ENCODE results near the gene FCRLA.

Gene FCRLA

DNA sequence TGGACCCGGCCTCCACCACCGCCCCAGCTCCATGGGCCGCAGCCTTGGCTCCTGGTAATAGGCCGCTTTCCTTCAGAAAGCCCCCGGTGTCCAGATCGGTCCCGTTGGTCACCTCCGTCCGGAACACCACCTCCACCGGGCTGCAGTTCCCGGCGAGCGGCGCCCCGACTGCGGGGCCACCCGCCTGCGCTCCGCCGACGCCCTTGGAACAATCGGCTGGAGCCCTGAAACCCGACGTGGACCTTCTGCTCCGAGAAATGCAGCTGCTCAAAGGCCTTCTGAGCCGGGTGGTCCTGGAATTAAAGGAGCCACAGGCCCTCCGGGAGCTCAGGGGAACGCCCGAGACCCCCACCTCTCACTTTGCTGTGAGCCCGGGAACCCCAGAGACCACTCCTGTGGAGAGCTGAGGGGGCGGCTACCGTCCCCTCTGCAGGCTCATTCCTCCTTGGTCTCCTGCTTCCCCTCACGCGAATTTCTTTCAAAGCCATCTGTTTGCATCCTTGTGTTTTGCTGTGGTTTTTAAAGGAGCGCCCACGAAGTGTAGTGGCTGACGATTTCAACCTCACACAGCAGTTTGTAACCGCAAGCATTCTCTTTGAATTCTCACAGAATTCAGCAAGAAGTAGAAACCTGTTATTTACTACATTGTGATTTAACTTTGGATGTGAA lies 20.4 kb downstream of the FCRLA start:
- TF ChIP-seq POLR2AphosphoS5 (IDR thresholded peaks at IDR 0.05; ENCODE audit: low read depth, low read length), result no peak
- TF ChIP-seq POLR2A (IDR thresholded peaks at IDR 0.05; ENCODE audit: low read depth, low read length), result 0 out of 2 replicates have a peak, but pooled peaks have one; percentile 19
- no peak for TF ChIP-seq TAF1 (IDR thresholded peaks at IDR 0.05; ENCODE audit: borderline replicate concordance, low read depth, low read length)
- DNase-seq (ENCODE audit: insufficient read length) (no peak), FAIRE-seq (no peak)

DNA sequence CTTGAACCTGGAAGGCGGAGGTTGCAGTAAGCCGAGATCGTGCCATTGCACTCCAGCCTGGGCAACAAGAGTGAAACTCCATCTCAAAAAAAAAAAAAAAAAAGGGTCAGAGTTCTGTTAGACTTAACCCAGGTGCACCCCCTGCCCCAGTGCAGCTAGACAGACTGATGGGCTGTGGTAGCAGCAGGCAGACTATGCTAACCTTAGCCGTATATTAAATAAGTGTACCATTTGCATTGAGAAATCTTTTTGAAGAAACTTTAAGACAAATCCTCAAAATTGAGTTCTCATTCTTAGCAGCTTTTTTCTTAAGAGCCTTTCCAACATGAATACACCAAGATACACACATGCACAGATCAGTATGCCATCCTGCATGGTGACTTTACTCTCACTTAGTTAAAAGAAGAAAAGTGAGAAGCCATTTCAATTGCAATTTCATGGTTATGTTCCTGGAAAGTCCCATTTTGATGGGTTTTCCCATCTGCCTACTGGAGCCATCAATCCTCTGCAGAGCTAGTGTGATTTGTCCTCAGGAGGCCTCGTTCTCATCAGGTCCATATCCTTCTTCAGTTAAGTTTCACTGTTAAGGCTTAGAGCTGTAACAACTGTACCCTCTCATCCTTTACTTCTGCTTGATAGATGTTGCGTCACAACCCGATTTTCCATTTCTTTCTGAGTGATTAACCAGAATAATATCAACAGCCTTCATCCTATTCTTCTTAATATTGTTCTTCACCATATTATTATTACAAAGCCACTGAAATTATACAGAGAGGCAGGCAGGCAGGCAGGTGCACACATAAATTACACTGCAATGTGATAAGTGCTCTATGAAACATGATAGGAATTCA lies 21.6 kb downstream of the FCRLA start:
- FAIRE-seq, result no peak
- TF ChIP-seq TAF1 (IDR thresholded peaks at IDR 0.05; ENCODE audit: borderline replicate concordance, low read depth, low read length) (no peak), POLR2A (IDR thresholded peaks at IDR 0.05; ENCODE audit: low read depth, low read length) (no peak), POLR2AphosphoS5 (IDR thresholded peaks at IDR 0.05; ENCODE audit: low read depth, low read length) (no peak)
- no peak for DNase-seq (ENCODE audit: insufficient read length)

DNA sequence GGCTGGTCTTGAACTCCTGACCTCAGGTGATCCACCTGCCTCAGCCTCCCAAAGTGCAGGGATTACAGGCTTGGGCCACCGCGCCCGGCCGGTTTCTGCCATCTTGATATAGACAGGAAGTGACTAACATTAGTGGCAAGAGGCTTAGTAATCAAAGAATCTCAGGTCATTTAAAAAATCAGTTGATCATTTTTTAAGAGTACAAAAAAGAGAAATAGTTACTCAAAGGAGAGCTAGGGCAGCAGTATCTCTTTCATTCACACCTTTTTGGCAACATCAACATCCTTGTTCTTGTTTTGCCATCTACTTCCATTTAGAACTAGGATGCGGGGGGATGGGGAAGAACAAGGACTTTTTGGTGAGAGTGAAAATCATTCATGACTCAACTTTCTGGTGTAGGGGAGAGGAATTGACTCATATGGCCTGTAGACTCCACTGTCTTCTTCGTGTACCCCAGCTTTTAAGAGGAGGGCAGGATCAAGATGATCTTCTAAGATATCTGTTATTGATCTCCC lies 23.1 kb downstream of the FCRLA start:
- FAIRE-seq, result no peak
- no peak for TF ChIP-seq POLR2AphosphoS5 (IDR thresholded peaks at IDR 0.05; ENCODE audit: low read depth, low read length)
- TF ChIP-seq POLR2A (IDR thresholded peaks at IDR 0.05; ENCODE audit: low read depth, low read length), result no peak
- no peak for TF ChIP-seq TAF1 (IDR thresholded peaks at IDR 0.05; ENCODE audit: borderline replicate concordance, low read depth, low read length)
- DNase-seq (ENCODE audit: insufficient read length), result no peak

DNA sequence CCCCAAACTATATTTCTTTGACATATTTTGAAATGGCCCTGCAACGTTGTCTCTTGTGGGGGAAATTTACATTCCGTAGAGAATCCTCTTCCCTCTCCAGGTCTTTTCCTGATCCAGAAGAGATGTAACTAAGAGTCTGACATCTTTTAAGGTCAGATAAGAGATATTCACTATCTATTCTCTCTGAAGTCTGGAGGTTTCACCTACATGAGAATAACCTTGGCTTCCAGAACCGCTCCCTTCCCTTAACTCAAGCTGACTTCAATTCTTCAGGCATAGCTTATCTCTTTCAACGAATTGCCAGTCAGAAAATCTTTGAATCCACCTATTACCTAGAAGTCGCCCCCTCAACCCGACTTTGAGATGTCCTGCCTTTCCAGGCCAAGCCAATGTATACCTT lies 24.2 kb downstream of the FCRLA start:
- FAIRE-seq (no peak), DNase-seq (ENCODE audit: insufficient read length) (no peak)
- TF ChIP-seq TAF1 (IDR thresholded peaks at IDR 0.05; ENCODE audit: borderline replicate concordance, low read depth, low read length), result no peak
- TF ChIP-seq POLR2A (IDR thresholded peaks at IDR 0.05; ENCODE audit: low read depth, low read length), result no peak
- no peak for TF ChIP-seq POLR2AphosphoS5 (IDR thresholded peaks at IDR 0.05; ENCODE audit: low read depth, low read length)

DNA sequence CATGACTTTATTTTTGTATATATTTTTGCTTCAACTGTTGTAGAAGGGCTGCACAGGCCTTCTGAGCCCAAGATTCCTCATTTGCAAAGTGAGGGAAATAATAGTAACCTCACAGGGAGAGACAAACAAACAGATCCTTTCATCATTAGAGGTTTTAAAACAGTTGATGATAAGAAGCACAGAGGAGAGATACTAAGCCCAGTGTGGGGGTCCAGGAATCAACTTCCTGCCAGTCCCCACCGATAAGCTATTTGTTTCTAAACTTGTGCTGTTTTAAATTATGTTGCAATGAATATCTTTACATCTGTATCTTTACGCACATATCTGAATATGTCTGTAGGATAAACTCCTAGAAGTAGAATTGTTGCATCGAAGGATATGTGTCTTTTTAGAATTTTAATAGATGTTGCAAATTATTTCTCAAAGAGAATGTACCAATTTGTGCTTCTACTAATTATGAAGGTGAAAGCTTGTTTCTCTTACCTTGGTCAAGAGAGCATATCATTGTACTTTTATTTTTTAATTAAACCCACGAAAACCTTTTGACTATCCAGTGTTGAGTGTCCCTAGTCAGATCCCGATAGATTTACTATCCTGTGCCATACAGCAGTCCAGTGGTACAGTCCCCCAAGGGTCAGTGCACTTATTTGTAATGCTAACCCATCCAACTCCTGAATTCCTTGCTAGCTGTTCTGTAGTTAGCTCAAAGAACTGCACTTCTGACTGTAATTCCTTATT lies 25.1 kb downstream of the FCRLA start:
- no peak for DNase-seq (ENCODE audit: insufficient read length)
- FAIRE-seq, result no peak
- TF ChIP-seq POLR2A (IDR thresholded peaks at IDR 0.05; ENCODE audit: low read depth, low read length) (no peak), POLR2AphosphoS5 (IDR thresholded peaks at IDR 0.05; ENCODE audit: low read depth, low read length) (no peak), TAF1 (IDR thresholded peaks at IDR 0.05; ENCODE audit: borderline replicate concordance, low read depth, low read length) (no peak)

DNA sequence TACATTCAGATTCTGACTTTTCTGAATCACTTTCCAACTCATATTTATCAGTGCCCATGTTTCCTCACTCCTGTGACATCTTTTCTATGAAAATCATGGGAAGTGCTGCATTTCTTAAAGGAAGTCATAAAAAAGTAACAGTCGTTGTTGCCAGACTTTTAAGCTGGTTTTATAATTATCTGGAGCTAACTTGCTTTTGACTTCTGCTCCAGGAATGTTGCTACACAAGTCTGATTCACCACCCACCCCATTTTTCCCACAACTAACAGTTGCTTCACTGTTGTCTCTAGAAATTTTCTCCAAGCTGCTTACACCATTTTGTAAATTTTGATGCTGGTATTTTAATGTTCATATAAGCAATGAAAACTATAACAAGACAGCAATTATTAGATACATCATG lies 26.5 kb downstream of the FCRLA start:
- no peak for DNase-seq (ENCODE audit: insufficient read length)

DNA sequence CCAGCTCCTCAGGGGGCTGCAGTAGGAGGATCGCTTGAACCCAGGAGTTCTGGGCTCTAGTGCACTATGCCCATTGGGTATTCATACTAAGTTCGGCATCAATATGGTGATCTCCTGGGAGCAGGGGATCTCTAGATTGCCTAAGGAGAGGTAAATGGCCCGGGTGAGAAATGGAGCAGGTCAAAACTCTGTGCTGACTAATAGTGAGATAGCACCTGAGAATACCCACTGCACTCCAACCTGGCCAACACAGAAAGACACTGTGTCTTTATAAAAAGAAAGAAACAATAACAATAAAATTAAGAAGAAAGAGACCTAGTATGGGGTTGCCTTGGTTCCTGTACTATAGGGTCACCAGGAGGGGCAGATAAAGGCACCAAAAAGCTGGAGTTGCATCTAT lies 28.8 kb downstream of the FCRLA start:
- FAIRE-seq (peak; percentile 48), DNase-seq (ENCODE audit: insufficient read length) (no peak)
- no peak for TF ChIP-seq POLR2AphosphoS5 (IDR thresholded peaks at IDR 0.05; ENCODE audit: low read depth, low read length)
- TF ChIP-seq TAF1 (IDR thresholded peaks at IDR 0.05; ENCODE audit: borderline replicate concordance, low read depth, low read length), result no peak
- TF ChIP-seq POLR2A (IDR thresholded peaks at IDR 0.05; ENCODE audit: low read depth, low read length), result no peak

More for the DNA sequence above, 26.5 kb downstream of the FCRLA start:
- TF ChIP-seq POLR2AphosphoS5 (IDR thresholded peaks at IDR 0.05; ENCODE audit: low read depth, low read length) (no peak), POLR2A (IDR thresholded peaks at IDR 0.05; ENCODE audit: low read depth, low read length) (no peak), TAF1 (IDR thresholded peaks at IDR 0.05; ENCODE audit: borderline replicate concordance, low read depth, low read length) (no peak)
- FAIRE-seq, result no peak

DNA sequence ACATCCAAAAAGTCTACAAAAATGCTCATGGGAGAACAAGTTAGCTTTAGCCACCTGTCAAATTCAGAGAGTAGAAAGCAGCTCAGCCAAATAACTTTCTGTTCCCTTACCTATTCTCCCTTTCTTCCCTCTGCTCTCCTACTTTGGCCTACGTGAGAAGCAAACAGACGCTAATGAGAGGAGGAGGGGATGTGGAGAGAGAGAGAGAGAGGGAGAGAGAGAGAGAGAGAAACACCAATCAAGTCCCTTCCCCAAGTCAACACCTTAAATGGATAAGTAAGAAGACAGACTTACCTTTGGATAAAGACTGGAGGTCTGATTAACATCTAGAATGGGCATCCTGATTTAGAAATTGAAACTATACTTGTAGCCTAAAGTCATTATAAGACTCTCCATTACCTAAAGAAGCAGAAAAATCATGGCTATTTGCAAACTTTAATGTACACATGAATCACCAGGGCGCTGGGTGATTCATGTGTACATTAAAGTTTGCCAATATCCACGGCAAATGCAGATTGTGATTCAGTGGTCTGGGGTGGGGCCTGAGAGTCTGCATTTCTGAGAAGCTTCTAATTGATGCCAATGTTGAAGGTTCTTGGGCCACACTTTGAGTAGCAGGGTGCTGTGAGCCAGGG lies 29.4 kb downstream of the FCRLA start:
- FAIRE-seq (peak; percentile 73), DNase-seq (ENCODE audit: insufficient read length) (no peak)
- TF ChIP-seq POLR2A (IDR thresholded peaks at IDR 0.05; ENCODE audit: low read depth, low read length), result no peak

DNA sequence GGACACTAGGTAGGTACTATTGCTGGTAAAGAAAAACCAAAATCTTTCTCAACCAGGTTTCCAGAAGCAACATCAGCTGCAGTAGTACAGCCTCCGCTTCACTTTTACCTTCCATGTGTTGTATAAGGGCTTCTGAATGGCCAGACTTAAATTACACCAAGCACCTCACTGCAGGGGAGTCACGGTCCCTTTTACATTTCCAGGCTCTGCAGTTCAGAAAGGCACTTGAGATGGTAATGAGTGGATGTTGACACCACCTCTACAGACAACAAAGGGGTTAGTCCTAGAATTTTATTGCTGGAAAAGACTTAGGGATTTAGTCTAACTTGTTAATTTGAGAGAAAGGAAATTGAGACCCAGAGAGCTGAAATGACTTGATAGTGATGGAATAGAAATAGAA lies 30.6 kb downstream of the FCRLA start:
- FAIRE-seq (no peak), DNase-seq (ENCODE audit: insufficient read length) (no peak)
- TF ChIP-seq TAF1 (IDR thresholded peaks at IDR 0.05; ENCODE audit: borderline replicate concordance, low read depth, low read length) (no peak), POLR2A (IDR thresholded peaks at IDR 0.05; ENCODE audit: low read depth, low read length) (no peak), POLR2AphosphoS5 (IDR thresholded peaks at IDR 0.05; ENCODE audit: low read depth, low read length) (no peak)

DNA sequence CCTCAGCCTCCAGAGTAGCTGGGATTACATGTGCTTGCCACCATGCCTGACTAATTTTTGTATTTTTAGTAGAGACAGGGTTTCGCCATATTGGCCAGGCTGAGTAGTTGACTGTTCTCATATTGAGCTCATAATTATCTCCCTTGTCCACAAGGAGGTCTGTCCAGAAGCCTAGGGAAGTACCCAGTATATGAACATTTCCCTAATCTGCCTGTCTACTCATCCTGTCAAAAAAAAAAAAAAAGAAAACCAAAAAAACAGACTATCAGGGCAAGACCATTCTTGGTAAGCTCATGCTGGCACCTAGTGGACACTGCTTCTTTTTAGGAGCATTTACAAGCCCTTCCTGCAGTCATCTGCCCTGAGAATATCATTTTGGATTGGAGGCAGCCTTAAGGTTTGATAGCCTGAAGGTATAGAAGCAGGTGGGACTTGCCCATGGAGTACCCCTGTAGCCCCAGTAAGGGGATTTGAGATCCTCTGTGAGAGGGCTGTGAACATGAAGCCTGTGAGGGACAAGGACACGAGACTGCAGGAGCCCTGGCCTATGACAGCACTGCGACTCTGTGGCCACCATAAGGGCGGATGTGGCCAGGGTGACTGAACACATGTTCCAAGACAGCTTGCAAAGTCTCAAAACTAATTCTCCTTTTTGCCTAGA lies 31.7 kb downstream of the FCRLA start:
- TF ChIP-seq POLR2A (IDR thresholded peaks at IDR 0.05; ENCODE audit: low read depth, low read length), result no peak; the same call in 1 of the 2 replicates
- TF ChIP-seq POLR2AphosphoS5 (IDR thresholded peaks at IDR 0.05; ENCODE audit: low read depth, low read length), result peak; percentile 51; the same call in 1 of the 2 replicates
- TF ChIP-seq TAF1 (IDR thresholded peaks at IDR 0.05; ENCODE audit: borderline replicate concordance, low read depth, low read length), result no peak
- DNase-seq (ENCODE audit: insufficient read length) (no peak), FAIRE-seq (peak; percentile 95)

Data from GM12892 (cell line).